Right lobe of liver (tissue), 6 donors: ENCODE results near the gene HSP90AB1. TPM values are rescaled to one million over a fixed set of nuclear protein-coding genes. Genes with fewer than 3 reads are reported as not detected.

Experiments used
- ATAC-seq, 4 donors: fragments of 200-7000 bp; cut with Tn5 transposase; one replicate each; pipeline ENCODE4 v1.9.1; 2020; ENCODE audit warnings: mild to moderate bottlenecking in 4 of 4, moderate library complexity in 4 of 4
- DNase-seq, 3 donors: peaks; one replicate each; pipeline ENCODE4 v3.0.0-alpha.2; 2020
- H3K27ac ChIP-seq, 3 donors: fragments of 200-600 bp; one replicate each; pipeline ENCODE4 v1.8.0; 2022
- H3K27me3 ChIP-seq, 2 donors: fragments of 200-600 bp; one replicate each; pipeline ENCODE4 v1.8.0; 2022
- H3K36me3 ChIP-seq, 4 donors: fragments of 200-600 bp; sonication (generic) in 1 of 4; one replicate each; pipeline versions ENCODE4 v1.5.1 to v1.8.0; 2017 to 2022; ENCODE audit warnings: control low read depth in 1 of 4
- H3K4me1 ChIP-seq, 4 donors: fragments of 200-600 bp; sonication (generic) in 1 of 4; one replicate each; pipeline versions ENCODE4 v1.5.1 to v1.8.0; 2017 to 2022; ENCODE audit warnings: control low read depth in 1 of 4
- H3K4me3 ChIP-seq, 3 donors: fragments of 200-600 bp; one replicate each; pipeline ENCODE4 v1.8.0; 2022
- H3K9me3 ChIP-seq, 4 donors: fragments of 200-600 bp; sonication (generic) in 1 of 4; one replicate each; pipeline versions ENCODE4 v1.5.1 to v1.8.0; 2017 to 2022; ENCODE audit warnings: control low read depth in 1 of 4
- CTCF ChIP-seq, 4 donors: fragments of 200-600 bp in 3 of 4; fragments of 450-650 bp in 1 of 4; IDR thresholded peaks; one replicate each; pipeline versions ENCODE4 v1.5.1 to v1.8.0; 2016 to 2022; ENCODE audit warnings: antibody characterized with exemption in 4 of 4, mild to moderate bottlenecking in 2 of 4
- POLR2A ChIP-seq: fragments of 450-650 bp; IDR thresholded peaks from one replicate; pipeline ENCODE4 v1.6.1; 2017; ENCODE audit warnings: antibody characterized with exemption, mild to moderate bottlenecking
- WGBS: methylation state at CpG from one replicate; pipeline ENCODE4 v1.1.6; 2018; ENCODE audit warnings: low coverage, low lambda C conversion rate; ENCODE audit not compliant: insufficient coverage; ENCODE audit errors: missing lambda C conversion rate; 5-methylcytosine and 5-hydroxymethylcytosine counted together
- intact Hi-C, 2 donors: fragments of 100-400 bp; cut with DNase I; formaldehyde crosslinking; loops; one replicate each; pipeline versions ENCODE4 v1.11.2 to v1.14.1; 2022
- total RNA-seq, 6 experiments: library from RNA; depleted of rRNA in 2 of 6; stranded (reverse); fragments of >200 nt in 2 of 6; fragmentation: NEBNext Ultra II Directional in 3 of 6; extraction: Animal tissue kit (Norgen Biotek cat#: 25700) in 3 of 6; gene quantifications; one replicate each; pipeline versions ENCODE4 v1.1.0 to v1.2.4, GENCODE V29; 2016 to 2023
- donor health status: DM: no; HTN: yes; CAD: no.
- donor health status: DM: no; HTN: no; CAD: no.
- donor health status: DM: no; HTN: no; CAD: no.
- donor health status: DM: no; HTN: yes; CAD: no.
- donor health status: DM: no; HTN: yes; CAD: no.

HSP90AB1 gene
- total RNA-seq, 6 experiments from 2014 or later, result 183 to 566 (median 345) TPM

GRCh38 chr6:44286747-44287146 lies 39.8 kb downstream of the HSP90AB1 start:
- intact Hi-C loops, result no loop called here
- WGBS, result 31% methylated on average over 2 of the region's 2 CpGs
- TF ChIP-seq CTCF (IDR thresholded peaks at IDR 0.05), result no peak
- no peak for TF ChIP-seq POLR2A

DNA sequence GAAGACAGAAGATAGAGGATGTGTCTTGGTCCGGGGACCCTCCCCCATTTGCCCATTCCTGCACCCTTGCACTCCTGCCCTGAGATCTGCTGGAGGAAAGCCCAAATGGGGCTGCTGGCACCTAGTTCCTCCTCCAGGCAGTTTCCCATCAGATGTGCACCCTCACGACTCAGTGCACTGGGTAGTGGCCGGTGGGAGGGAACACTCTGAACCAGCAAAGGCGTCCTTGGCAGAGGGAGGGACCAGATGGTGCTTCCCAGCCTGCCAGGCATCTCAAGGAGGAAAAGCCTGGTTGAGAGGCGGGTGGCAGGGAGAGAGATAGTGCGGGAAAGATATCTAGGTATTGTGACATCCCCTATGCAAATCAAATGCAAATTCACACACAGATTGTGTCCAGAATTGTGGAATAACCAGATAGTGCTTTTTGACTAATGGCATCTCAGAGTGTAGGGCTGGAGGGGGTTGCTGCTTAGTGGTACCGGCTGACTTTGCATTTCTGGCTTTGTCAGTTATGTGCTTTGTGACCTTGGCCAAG lies 42.9 kb downstream of the HSP90AB1 start:
- Histone ChIP-seq H3K27ac (no peak overlapping the region), H3K4me3 (no peak overlapping the region), H3K36me3 (no peaks in the 10 kb centered on the region), H3K27me3 (no peaks in the 10 kb centered on the region), H3K4me1 (no peaks in the 10 kb centered on the region), H3K9me3 (no peaks in the 10 kb centered on the region)
- intact Hi-C loops, result no loop called here
- ATAC-seq, result no peak
- DNase-seq, result no peak
- no peak for TF ChIP-seq CTCF (IDR thresholded peaks at IDR 0.05)
- no peak for TF ChIP-seq POLR2A
- 28% methylated on average over 5 of the region's 7 CpGs for WGBS

More at GRCh38 chr6:44286747-44287146, 39.8 kb downstream of the HSP90AB1 start:
- Histone ChIP-seq H3K9me3 (no peaks in the 10 kb centered on the region), H3K4me3 (no peak overlapping the region), H3K27me3 (no peaks in the 10 kb centered on the region), H3K27ac (no peak overlapping the region), H3K4me1 (no peaks in the 10 kb centered on the region), H3K36me3 (no peaks in the 10 kb centered on the region)
- no peak for DNase-seq
- no peak for ATAC-seq

GRCh38 chr6:44291841-44292240 lies 44.9 kb downstream of the HSP90AB1 start:
- DNase-seq, result peak in 1 of 3 donors; percentile 27
- Histone ChIP-seq H3K9me3 (no peaks in the 10 kb centered on the region), H3K27ac (no peak overlapping the region), H3K4me1 (no peaks in the 10 kb centered on the region), H3K4me3 (no peak overlapping the region), H3K36me3 (no peaks in the 10 kb centered on the region), H3K27me3 (peaks cover 0 to 8% of the 10 kb centered on the region in 2 donors)
- 44% methylated on average over 1 of the region's 4 CpGs for WGBS
- no peak for TF ChIP-seq CTCF (IDR thresholded peaks at IDR 0.05)
- no peak for TF ChIP-seq POLR2A
- ATAC-seq, result no peak
- intact Hi-C loops, result no loop called here

GRCh38 chr6:44292661-44293365 lies 45.9 kb downstream of the HSP90AB1 start:
- ATAC-seq, result no peak
- WGBS, result 73% methylated on average over 4 of the region's 4 CpGs

More at GRCh38 chr6:44292661-44293365, 45.9 kb downstream of the HSP90AB1 start:
- peaks cover 0 to 14% of the 10 kb centered on the region in 2 donors for H3K27me3 ChIP-seq
- peak in 1 of 3 donors; percentile 13 for DNase-seq
- H3K27ac ChIP-seq, result no peak overlapping the region
- H3K36me3 ChIP-seq, result no peaks in the 10 kb centered on the region
- H3K4me3 ChIP-seq, result no peak overlapping the region
- intact Hi-C loops, result no loop called here
- H3K4me1 ChIP-seq, result peaks cover 0 to 9% (median 4%) of the 10 kb centered on the region in 4 donors
- no peak for TF ChIP-seq CTCF (IDR thresholded peaks at IDR 0.05)
- TF ChIP-seq POLR2A, result no peak
- no peaks in the 10 kb centered on the region for H3K9me3 ChIP-seq
